ENCODE data around the gene TMEM232.
A peak's percentile ranks its signal among the peaks of the same experiment; 100 is the strongest.

TMEM232 gene

GRCh38 chr5:110665184-110665726, 61.2 kb downstream of the TMEM232 start:
- H3K27me3 ChIP-seq (ENCODE audit: insufficient read depth, poor library complexity, severe bottlenecking): no peaks in the 10 kb centered on the region
- TF ChIP-seq POLR2AphosphoS5 (IDR thresholded peaks at IDR 0.05; ENCODE audit: low read depth) (no peak), REST (IDR thresholded peaks at IDR 0.05; ENCODE audit: insufficient replicate concordance, low read depth) (no peak), GABPA (IDR thresholded peaks at IDR 0.05; ENCODE audit: low read depth) (no peak), SPI1 (IDR thresholded peaks at IDR 0.05; ENCODE audit: borderline replicate concordance, low read depth) (no peak), CTCF (IDR thresholded peaks at IDR 0.05; ENCODE audit: insufficient read depth, low read length) (no peak)
- no peak overlapping the region for H3K4me3 ChIP-seq (replicated peaks; ENCODE audit: insufficient read depth, low read length)
- H3K27ac ChIP-seq (replicated peaks): no peak overlapping the region
- no peak for DNase-seq (ENCODE audit: low read depth in 1 of 2, low spot score in 1 of 2)

- Histone ChIP-seq H3K27ac (replicated peaks) (no peak overlapping the region), H3K4me3 (replicated peaks; ENCODE audit: insufficient read depth, low read length) (no peak overlapping the region), H3K27me3 (ENCODE audit: insufficient read depth, poor library complexity, severe bottlenecking) (no peaks in the 10 kb centered on the region)
- DNase-seq (ENCODE audit: low read depth in 1 of 2, low spot score in 1 of 2): no peak
- TF ChIP-seq POLR2AphosphoS5 (IDR thresholded peaks at IDR 0.05; ENCODE audit: low read depth) (no peak), SPI1 (IDR thresholded peaks at IDR 0.05; ENCODE audit: borderline replicate concordance, low read depth) (0 out of 2 replicates have a peak, but pooled peaks have one; percentile 18)
These were observed 62.9 kb downstream of the TMEM232 start for GRCh38 chr5:110663525-110663924.

- no peaks in the 10 kb centered on the region for H3K27me3 ChIP-seq (ENCODE audit: insufficient read depth, poor library complexity, severe bottlenecking)
- DNase-seq (ENCODE audit: low read depth in 1 of 2, low spot score in 1 of 2): no peak
These were observed 68.5 kb downstream of the TMEM232 start for GRCh38 chr5:110658006-110658405.

More at GRCh38 chr5:110658006-110658405, 68.5 kb downstream of the TMEM232 start:
- Histone ChIP-seq H3K4me3 (replicated peaks; ENCODE audit: insufficient read depth, low read length) (no peak overlapping the region), H3K27ac (replicated peaks) (no peak overlapping the region)
- TF ChIP-seq POLR2AphosphoS5 (IDR thresholded peaks at IDR 0.05; ENCODE audit: low read depth) (no peak), SPI1 (IDR thresholded peaks at IDR 0.05; ENCODE audit: borderline replicate concordance, low read depth) (no peak), CTCF (IDR thresholded peaks at IDR 0.05; ENCODE audit: insufficient read depth, low read length) (no peak), REST (IDR thresholded peaks at IDR 0.05; ENCODE audit: insufficient replicate concordance, low read depth) (no peak), GABPA (IDR thresholded peaks at IDR 0.05; ENCODE audit: low read depth) (no peak)

Measured in HL-60 (cell line).